ENCODE results near the gene CRPPA. TPM values are rescaled to one million over a fixed set of nuclear protein-coding genes. Genes with fewer than 3 reads are reported as not detected.
"Not testable (repeated sequence)": the region's sequence is repeated elsewhere in the genome, so short reads cannot be mapped to it uniquely, and the experiment has no call there.

CRPPA gene
- polyA plus RNA-seq, 2 donors: 0.12 to 0.22 TPM

- not testable (repeated sequence) for H3K4me1 ChIP-seq (ENCODE audit: control insufficient read depth in 2 of 2, insufficient read depth in 2 of 2, low read length in 1 of 2); H3K27ac ChIP-seq (ENCODE audit: low read depth in 2 of 2, low read length in 1 of 2); H3K36me3 ChIP-seq (ENCODE audit: control insufficient read depth in 2 of 2, insufficient read depth in 2 of 2, low read length in 1 of 2); H3K9me3 ChIP-seq (ENCODE audit: control insufficient read depth in 2 of 2, insufficient read depth in 1 of 2, low read depth in 1 of 2, low read length in 1 of 2); H3K27me3 ChIP-seq (ENCODE audit: control insufficient read depth in 1 of 2, insufficient read depth in 2 of 2, low read length in 2 of 2); H3K4me3 ChIP-seq (ENCODE audit: low read depth in 1 of 2, low read length in 2 of 2)
- WGBS, 2 donors: 95 to 96% methylated on average over 17 to 18 of the region's 18 CpGs
These were observed 37.6 kb downstream of the CRPPA start for GRCh38 chr7:16383786-16384185.

DNA sequence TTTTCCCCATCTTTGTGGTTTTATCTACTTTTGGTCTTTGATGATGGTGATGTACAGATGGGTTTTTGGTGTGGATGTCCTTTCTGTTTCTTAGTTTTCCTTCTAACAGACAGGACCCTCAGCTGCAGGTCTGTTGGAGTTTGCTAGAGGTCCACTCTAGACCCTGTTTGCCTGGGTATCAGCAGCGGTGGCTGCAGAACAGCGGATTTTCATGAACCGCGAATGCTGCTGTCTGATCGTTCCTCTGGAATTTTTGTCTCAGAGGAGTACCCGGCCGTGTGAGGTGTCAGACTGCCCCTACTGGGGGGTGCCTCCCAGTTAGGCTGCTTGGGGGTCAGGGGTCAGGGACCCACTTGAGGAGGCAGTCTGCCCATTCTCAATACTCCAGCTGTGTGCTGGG lies 38.2 kb downstream of the CRPPA start:
- not testable (repeated sequence) for H3K27me3 ChIP-seq (ENCODE audit: control insufficient read depth in 1 of 2, insufficient read depth in 2 of 2, low read length in 2 of 2); H3K27ac ChIP-seq (ENCODE audit: low read depth in 2 of 2, low read length in 1 of 2); H3K9me3 ChIP-seq (ENCODE audit: control insufficient read depth in 2 of 2, insufficient read depth in 1 of 2, low read depth in 1 of 2, low read length in 1 of 2); H3K36me3 ChIP-seq (ENCODE audit: control insufficient read depth in 2 of 2, insufficient read depth in 2 of 2, low read length in 1 of 2); H3K4me1 ChIP-seq (ENCODE audit: control insufficient read depth in 2 of 2, insufficient read depth in 2 of 2, low read length in 1 of 2); H3K4me3 ChIP-seq (ENCODE audit: low read depth in 1 of 2, low read length in 2 of 2)
- WGBS, 2 donors: 95 to 96% methylated on average over 6 to 7 of the region's 7 CpGs

Other genes with a start within 250 kb of the CRPPA start
- 1 to 10 TPM; 1.1 to 2.1 TPM for gene SOSTDC1, start 44.2 kb upstream of the CRPPA start, polyA plus RNA-seq
- gene LRRC72, start 105.3 kb upstream of the CRPPA start, polyA plus RNA-seq: not detected
- gene ANKMY2, start 224.2 kb upstream of the CRPPA start, polyA plus RNA-seq: 1 to 10 TPM; 5.0 to 5.9 TPM
- gene BZW2, start 224.6 kb upstream of the CRPPA start, polyA plus RNA-seq: 10 to 100 TPM; 32.9 to 47.9 TPM